HG03565 (cell line): Measurements from ENCODE around the gene BACH2.
"Not testable (repeated sequence)": the region's sequence is repeated elsewhere in the genome, so short reads cannot be mapped to it uniquely, and the experiment has no call there.

Experiments used
- ATAC-seq: cut with Tn5 transposase; IDR thresholded peaks from one replicate; pipeline ENCODE4 v1.9.1; 2021; ENCODE audit warnings: mild to moderate bottlenecking, moderate library complexity; ENCODE audit not compliant: unreplicated experiment

BACH2 gene

GRCh38 chr6:90166155-90166924 lies 130.3 kb downstream of the BACH2 start:
- not testable (repeated sequence) for ATAC-seq

- ATAC-seq = no peak
These were observed 133.8 kb downstream of the BACH2 start for GRCh38 chr6:90162648-90163387.

- ATAC-seq = no peak
These were observed 136.6 kb downstream of the BACH2 start for GRCh38 chr6:90160013-90160412.

GRCh38 chr6:90159452-90159851 lies 137.2 kb downstream of the BACH2 start:
- ATAC-seq = no peak

- no peak for ATAC-seq
These were observed 137.7 kb downstream of the BACH2 start for GRCh38 chr6:90158936-90159335.

GRCh38 chr6:90157441-90157840 lies 139.2 kb downstream of the BACH2 start:
- no peak for ATAC-seq

GRCh38 chr6:90156861-90157260 lies 139.8 kb downstream of the BACH2 start:
- no peak for ATAC-seq

GRCh38 chr6:90154755-90155470 lies 141.7 kb downstream of the BACH2 start:
- no peak for ATAC-seq

GRCh38 chr6:90151576-90152422 lies 144.8 kb downstream of the BACH2 start:
- no peak for ATAC-seq

- ATAC-seq = no peak
These were observed 147.4 kb downstream of the BACH2 start for GRCh38 chr6:90149280-90149679.

- no peak for ATAC-seq
These were observed 147.8 kb downstream of the BACH2 start for GRCh38 chr6:90148867-90149266.

GRCh38 chr6:90146921-90147649 lies 149.6 kb downstream of the BACH2 start:
- no peak for ATAC-seq

GRCh38 chr6:90146024-90146423 lies 150.6 kb downstream of the BACH2 start:
- ATAC-seq = no peak

- no peak for ATAC-seq
These were observed 151.6 kb downstream of the BACH2 start for GRCh38 chr6:90144928-90145555.

- peak; percentile 38 for ATAC-seq
These were observed 152.2 kb downstream of the BACH2 start for GRCh38 chr6:90144396-90144795.

GRCh38 chr6:90140683-90141082 lies 156.0 kb downstream of the BACH2 start:
- ATAC-seq = no peak

- no peak for ATAC-seq
These were observed 157.3 kb downstream of the BACH2 start for GRCh38 chr6:90139272-90139817.

GRCh38 chr6:90136837-90137568 lies 159.6 kb downstream of the BACH2 start:
- no peak for ATAC-seq

GRCh38 chr6:90136176-90136575 lies 160.5 kb downstream of the BACH2 start:
- no peak for ATAC-seq
